Measurements from ENCODE around the gene OLIG2.

DNA sequence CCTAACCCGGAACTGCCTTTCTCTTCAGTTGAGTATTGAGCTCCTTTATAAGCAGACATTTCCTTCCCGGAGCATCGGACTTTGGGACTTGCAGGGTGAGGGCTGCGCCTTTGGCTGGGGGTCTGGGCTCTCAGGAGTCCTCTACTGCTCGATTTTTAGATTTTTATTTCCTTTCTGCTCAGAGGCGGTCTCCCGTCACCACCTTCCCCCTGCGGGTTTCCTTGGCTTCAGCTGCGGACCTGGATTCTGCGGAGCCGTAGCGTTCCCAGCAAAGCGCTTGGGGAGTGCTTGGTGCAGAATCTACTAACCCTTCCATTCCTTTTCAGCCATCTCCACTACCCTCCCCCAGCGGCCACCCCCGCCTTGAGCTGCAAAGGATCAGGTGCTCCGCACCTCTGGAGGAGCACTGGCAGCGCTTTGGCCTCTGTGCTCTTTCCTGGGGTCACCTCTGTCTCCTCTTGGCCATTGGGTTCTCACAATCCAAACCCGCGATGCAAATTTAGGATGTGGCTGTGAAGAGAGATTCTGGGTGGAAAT is 3.7 kb downstream of the OLIG2 start:
- TF ChIP-seq, protein P1, sequence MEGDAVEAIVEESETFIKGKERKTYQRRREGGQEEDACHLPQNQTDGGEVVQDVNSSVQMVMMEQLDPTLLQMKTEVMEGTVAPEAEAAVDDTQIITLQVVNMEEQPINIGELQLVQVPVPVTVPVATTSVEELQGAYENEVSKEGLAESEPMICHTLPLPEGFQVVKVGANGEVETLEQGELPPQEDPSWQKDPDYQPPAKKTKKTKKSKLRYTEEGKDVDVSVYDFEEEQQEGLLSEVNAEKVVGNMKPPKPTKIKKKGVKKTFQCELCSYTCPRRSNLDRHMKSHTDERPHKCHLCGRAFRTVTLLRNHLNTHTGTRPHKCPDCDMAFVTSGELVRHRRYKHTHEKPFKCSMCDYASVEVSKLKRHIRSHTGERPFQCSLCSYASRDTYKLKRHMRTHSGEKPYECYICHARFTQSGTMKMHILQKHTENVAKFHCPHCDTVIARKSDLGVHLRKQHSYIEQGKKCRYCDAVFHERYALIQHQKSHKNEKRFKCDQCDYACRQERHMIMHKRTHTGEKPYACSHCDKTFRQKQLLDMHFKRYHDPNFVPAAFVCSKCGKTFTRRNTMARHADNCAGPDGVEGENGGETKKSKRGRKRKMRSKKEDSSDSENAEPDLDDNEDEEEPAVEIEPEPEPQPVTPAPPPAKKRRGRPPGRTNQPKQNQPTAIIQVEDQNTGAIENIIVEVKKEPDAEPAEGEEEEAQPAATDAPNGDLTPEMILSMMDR (IDR thresholded peaks at IDR 0.05; ENCODE audit: insufficient read depth, low read depth, low read length) = no peak
- TF ChIP-seq EZH2 (IDR thresholded peaks at IDR 0.05; ENCODE audit: insufficient read depth, low read length) = peak; percentile 94
